Measurements from ENCODE around the gene RALGPS1.

RALGPS1 gene

GRCh38 chr9:127166651-127167524 is 252.3 kb downstream of the RALGPS1 start:
- Histone ChIP-seq H3K27me3 (ENCODE audit: control insufficient read depth, low read length) (no peaks in the 10 kb centered on the region), H3K27ac (ENCODE audit: low read depth, low read length) (peak overlapping the region; percentile 57), H3K79me2 (ENCODE audit: control insufficient read depth, low read length) (no peaks in the 10 kb centered on the region), H3K4me2 (ENCODE audit: low read length) (peak overlapping the region; percentile 77), H3K9me2 (replicated peaks; ENCODE audit: control insufficient read depth, low read length) (no peaks in the 10 kb centered on the region), H3K36me3 (ENCODE audit: control insufficient read depth, low read length) (no peaks in the 10 kb centered on the region), H4K20me1 (ENCODE audit: control insufficient read depth, insufficient read depth, low read depth, low read length) (no peaks in the 10 kb centered on the region), H3F3A (ENCODE audit: control insufficient read depth, insufficient read depth) (peaks cover 14% of the 10 kb centered on the region), H3K4me1 (ENCODE audit: control insufficient read depth, low read length) (peaks cover 39% of the 10 kb centered on the region), H3K4me3 (ENCODE audit: low read length) (peak overlapping the region; percentile 60), H3K9me3 (ENCODE audit: control insufficient read depth, insufficient read depth, low read length) (no peaks in the 10 kb centered on the region)
- TF ChIP-seq CTCF (IDR thresholded peaks at IDR 0.05; ENCODE audit: low read depth, low read length, poor library complexity, severe bottlenecking): no peak
- TF ChIP-seq EZH2phosphoT487 (IDR thresholded peaks at IDR 0.05; ENCODE audit: borderline replicate concordance, low read length): no peak

- Histone ChIP-seq H3K4me3 (ENCODE audit: low read length) (no peak overlapping the region), H3K27me3 (ENCODE audit: control insufficient read depth, low read length) (no peaks in the 10 kb centered on the region), H3K4me1 (ENCODE audit: control insufficient read depth, low read length) (peaks cover 39% of the 10 kb centered on the region), H3K4me2 (ENCODE audit: low read length) (peak overlapping the region; percentile 77), H3K9me3 (ENCODE audit: control insufficient read depth, insufficient read depth, low read length) (no peaks in the 10 kb centered on the region), H4K20me1 (ENCODE audit: control insufficient read depth, insufficient read depth, low read depth, low read length) (no peaks in the 10 kb centered on the region), H3K36me3 (ENCODE audit: control insufficient read depth, low read length) (no peaks in the 10 kb centered on the region), H3K79me2 (ENCODE audit: control insufficient read depth, low read length) (no peaks in the 10 kb centered on the region), H3K9me2 (replicated peaks; ENCODE audit: control insufficient read depth, low read length) (no peaks in the 10 kb centered on the region), H3F3A (ENCODE audit: control insufficient read depth, insufficient read depth) (peaks cover 14% of the 10 kb centered on the region), H3K27ac (ENCODE audit: low read depth, low read length) (no peak overlapping the region)
- TF ChIP-seq EZH2phosphoT487 (IDR thresholded peaks at IDR 0.05; ENCODE audit: borderline replicate concordance, low read length) (no peak), CTCF (IDR thresholded peaks at IDR 0.05; ENCODE audit: low read depth, low read length, poor library complexity, severe bottlenecking) (no peak)
These were observed 253.2 kb downstream of the RALGPS1 start for GRCh38 chr9:127167560-127168326.

- Histone ChIP-seq H3K9me3 (ENCODE audit: control insufficient read depth, insufficient read depth, low read length) (no peaks in the 10 kb centered on the region), H3K4me3 (ENCODE audit: low read length) (no peak overlapping the region), H3K4me2 (ENCODE audit: low read length) (no peak overlapping the region), H4K20me1 (ENCODE audit: control insufficient read depth, insufficient read depth, low read depth, low read length) (no peaks in the 10 kb centered on the region), H3K36me3 (ENCODE audit: control insufficient read depth, low read length) (no peaks in the 10 kb centered on the region), H3K27ac (ENCODE audit: low read depth, low read length) (no peak overlapping the region), H3K4me1 (ENCODE audit: control insufficient read depth, low read length) (peaks cover 36% of the 10 kb centered on the region), H3K9me2 (replicated peaks; ENCODE audit: control insufficient read depth, low read length) (no peaks in the 10 kb centered on the region), H3F3A (ENCODE audit: control insufficient read depth, insufficient read depth) (peaks cover 14% of the 10 kb centered on the region), H3K79me2 (ENCODE audit: control insufficient read depth, low read length) (no peaks in the 10 kb centered on the region), H3K27me3 (ENCODE audit: control insufficient read depth, low read length) (no peaks in the 10 kb centered on the region)
- TF ChIP-seq EZH2phosphoT487 (IDR thresholded peaks at IDR 0.05; ENCODE audit: borderline replicate concordance, low read length) (no peak), CTCF (IDR thresholded peaks at IDR 0.05; ENCODE audit: low read depth, low read length, poor library complexity, severe bottlenecking) (no peak)
These were observed 254.4 kb downstream of the RALGPS1 start for GRCh38 chr9:127168756-127169574.

Data from DOHH2 (cell line).